ENCODE data around the gene ASPN.

GRCh38 chr9:92429836-92430235, 52.5 kb downstream of the ASPN start:
- TF ChIP-seq CTCF (IDR thresholded peaks at IDR 0.05) (no peak), POLR2A (IDR thresholded peaks at IDR 0.05) (no peak)

Measured in testis (tissue), 2 donors.